Upper lobe of left lung (tissue), 4 donors: ENCODE data around the gene NPPC.

ENCODE experiments used
- POLR2A ChIP-seq, 4 donors: fragments of 450-650 bp; IDR thresholded peaks; one replicate each; pipeline ENCODE4 v1.5.1; 2016 to 2017; ENCODE audit warnings: antibody characterized with exemption in 4 of 4, mild to moderate bottlenecking in 2 of 4
- TF ChIP-seq, protein P1 (sequence below), 6 experiments: fragments of 450-650 bp in 4 of 6; fragments of 200-600 bp in 2 of 6; sonication (generic) in 2 of 6; IDR thresholded peaks; one replicate each; pipeline ENCODE4 v1.5.1; 2016 to 2019; ENCODE audit warnings: antibody characterized with exemption in 6 of 6

DNA sequence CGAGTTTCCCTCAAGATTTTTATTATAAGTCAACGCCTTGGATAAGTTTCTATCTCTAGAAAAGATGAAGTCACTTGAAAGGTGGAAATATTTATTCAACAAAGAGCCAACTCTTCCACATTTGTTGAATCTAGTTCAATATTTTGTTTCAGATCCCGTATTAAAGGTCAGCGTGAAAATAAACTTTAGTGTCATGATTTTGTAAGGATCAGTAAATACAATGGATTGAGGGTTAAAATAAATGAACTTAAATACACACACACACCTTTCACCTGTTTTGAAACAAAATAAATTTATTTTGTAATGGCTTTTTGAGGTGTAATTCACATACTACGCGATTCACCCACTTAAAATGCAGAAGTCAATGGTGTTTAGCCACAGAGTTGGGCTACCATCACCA, 16.0 kb upstream of the NPPC start:
- TF ChIP-seq, protein P1, sequence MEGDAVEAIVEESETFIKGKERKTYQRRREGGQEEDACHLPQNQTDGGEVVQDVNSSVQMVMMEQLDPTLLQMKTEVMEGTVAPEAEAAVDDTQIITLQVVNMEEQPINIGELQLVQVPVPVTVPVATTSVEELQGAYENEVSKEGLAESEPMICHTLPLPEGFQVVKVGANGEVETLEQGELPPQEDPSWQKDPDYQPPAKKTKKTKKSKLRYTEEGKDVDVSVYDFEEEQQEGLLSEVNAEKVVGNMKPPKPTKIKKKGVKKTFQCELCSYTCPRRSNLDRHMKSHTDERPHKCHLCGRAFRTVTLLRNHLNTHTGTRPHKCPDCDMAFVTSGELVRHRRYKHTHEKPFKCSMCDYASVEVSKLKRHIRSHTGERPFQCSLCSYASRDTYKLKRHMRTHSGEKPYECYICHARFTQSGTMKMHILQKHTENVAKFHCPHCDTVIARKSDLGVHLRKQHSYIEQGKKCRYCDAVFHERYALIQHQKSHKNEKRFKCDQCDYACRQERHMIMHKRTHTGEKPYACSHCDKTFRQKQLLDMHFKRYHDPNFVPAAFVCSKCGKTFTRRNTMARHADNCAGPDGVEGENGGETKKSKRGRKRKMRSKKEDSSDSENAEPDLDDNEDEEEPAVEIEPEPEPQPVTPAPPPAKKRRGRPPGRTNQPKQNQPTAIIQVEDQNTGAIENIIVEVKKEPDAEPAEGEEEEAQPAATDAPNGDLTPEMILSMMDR (IDR thresholded peaks at IDR 0.05): no peak
- TF ChIP-seq POLR2A (IDR thresholded peaks at IDR 0.05): no peak
